Breast epithelium (tissue), 3 donors: ENCODE data around the gene SCEL.

Source experiments
- POLR2A ChIP-seq: fragments of 450-650 bp; IDR thresholded peaks from one replicate; pipeline ENCODE4 v1.6.1; 2016; ENCODE audit warnings: antibody characterized with exemption, mild to moderate bottlenecking, moderate library complexity
- TF ChIP-seq, protein P1 (sequence below), 3 donors: fragments of 450-650 bp; IDR thresholded peaks; one replicate each; pipeline ENCODE4 v1.5.1; 2016 to 2017; ENCODE audit warnings: antibody characterized with exemption in 3 of 3, mild to moderate bottlenecking in 3 of 3, moderate library complexity in 3 of 3

GRCh38 chr13:77503398-77503797 lies 32.1 kb upstream of the SCEL start:
- TF ChIP-seq, protein P1, sequence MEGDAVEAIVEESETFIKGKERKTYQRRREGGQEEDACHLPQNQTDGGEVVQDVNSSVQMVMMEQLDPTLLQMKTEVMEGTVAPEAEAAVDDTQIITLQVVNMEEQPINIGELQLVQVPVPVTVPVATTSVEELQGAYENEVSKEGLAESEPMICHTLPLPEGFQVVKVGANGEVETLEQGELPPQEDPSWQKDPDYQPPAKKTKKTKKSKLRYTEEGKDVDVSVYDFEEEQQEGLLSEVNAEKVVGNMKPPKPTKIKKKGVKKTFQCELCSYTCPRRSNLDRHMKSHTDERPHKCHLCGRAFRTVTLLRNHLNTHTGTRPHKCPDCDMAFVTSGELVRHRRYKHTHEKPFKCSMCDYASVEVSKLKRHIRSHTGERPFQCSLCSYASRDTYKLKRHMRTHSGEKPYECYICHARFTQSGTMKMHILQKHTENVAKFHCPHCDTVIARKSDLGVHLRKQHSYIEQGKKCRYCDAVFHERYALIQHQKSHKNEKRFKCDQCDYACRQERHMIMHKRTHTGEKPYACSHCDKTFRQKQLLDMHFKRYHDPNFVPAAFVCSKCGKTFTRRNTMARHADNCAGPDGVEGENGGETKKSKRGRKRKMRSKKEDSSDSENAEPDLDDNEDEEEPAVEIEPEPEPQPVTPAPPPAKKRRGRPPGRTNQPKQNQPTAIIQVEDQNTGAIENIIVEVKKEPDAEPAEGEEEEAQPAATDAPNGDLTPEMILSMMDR (IDR thresholded peaks at IDR 0.05), result no peak
- TF ChIP-seq POLR2A, result no peak
